ENCODE measurements around the gene KDM6A.

The KDM6A gene

GRCh38 chrX:44874420-44875184 lies 1.6 kb downstream of the KDM6A start:
- DNase-seq, result no peak
- Histone ChIP-seq H3K27ac (peak overlapping the region; percentile 87), H3K36me3 (replicated peaks) (no peaks in the 10 kb centered on the region), H3K4me3 (ENCODE audit: low read depth, low read length) (peak overlapping the region; percentile 87), H3K27me3 (replicated peaks) (no peaks in the 10 kb centered on the region)
- in situ Hi-C loops (cut with HindIII; ENCODE audit: low pct_ligation_motif_present, low sequenced_read_pairs), result no loop called here
- TF ChIP-seq CTCF (IDR thresholded peaks at IDR 0.05; ENCODE audit: low read depth, low read length, missing control alignments), result no peak

GRCh38 chrX:44875185-44875489 lies 2.1 kb downstream of the KDM6A start:
- no peak for DNase-seq
- Histone ChIP-seq H3K27ac (no peak overlapping the region), H3K4me3 (ENCODE audit: low read depth, low read length) (peak overlapping the region; percentile 87), H3K36me3 (replicated peaks) (no peaks in the 10 kb centered on the region), H3K27me3 (replicated peaks) (no peaks in the 10 kb centered on the region)
- TF ChIP-seq CTCF (IDR thresholded peaks at IDR 0.05; ENCODE audit: low read depth, low read length, missing control alignments), result no peak
- in situ Hi-C loops (cut with HindIII; ENCODE audit: low pct_ligation_motif_present, low sequenced_read_pairs), result no loop called here

GRCh38 chrX:44876086-44876485 lies 3.1 kb downstream of the KDM6A start:
- H3K27me3 ChIP-seq (replicated peaks), result no peaks in the 10 kb centered on the region
- H3K4me3 ChIP-seq (ENCODE audit: low read depth, low read length), result no peak overlapping the region
- no peaks in the 10 kb centered on the region for H3K36me3 ChIP-seq (replicated peaks)
- DNase-seq, result no peak
- in situ Hi-C loops (cut with HindIII; ENCODE audit: low pct_ligation_motif_present, low sequenced_read_pairs), result no loop called here
- TF ChIP-seq CTCF (IDR thresholded peaks at IDR 0.05; ENCODE audit: low read depth, low read length, missing control alignments), result no peak
- H3K27ac ChIP-seq, result no peak overlapping the region

- in situ Hi-C loops (cut with HindIII; ENCODE audit: low pct_ligation_motif_present, low sequenced_read_pairs), result no loop called here
- no peaks in the 10 kb centered on the region for H3K27me3 ChIP-seq (replicated peaks)
- no peak for TF ChIP-seq CTCF (IDR thresholded peaks at IDR 0.05; ENCODE audit: low read depth, low read length, missing control alignments)
- no peaks in the 10 kb centered on the region for H3K36me3 ChIP-seq (replicated peaks)
- no peak overlapping the region for H3K27ac ChIP-seq
- no peak for DNase-seq
- H3K4me3 ChIP-seq (ENCODE audit: low read depth, low read length), result no peak overlapping the region
Measured at GRCh38 chrX:44876767-44877166, 3.8 kb downstream of the KDM6A start.

- H3K4me3 ChIP-seq (ENCODE audit: low read depth, low read length), result no peak overlapping the region
- H3K27me3 ChIP-seq (replicated peaks), result no peaks in the 10 kb centered on the region
- in situ Hi-C loops (cut with HindIII; ENCODE audit: low pct_ligation_motif_present, low sequenced_read_pairs), result no loop called here
- H3K36me3 ChIP-seq (replicated peaks), result no peaks in the 10 kb centered on the region
- no peak for DNase-seq
- no peak for TF ChIP-seq CTCF (IDR thresholded peaks at IDR 0.05; ENCODE audit: low read depth, low read length, missing control alignments)
- H3K27ac ChIP-seq, result no peak overlapping the region
Measured at GRCh38 chrX:44878780-44879179, 5.8 kb downstream of the KDM6A start.

GRCh38 chrX:44881549-44881948 lies 8.6 kb downstream of the KDM6A start:
- H3K4me3 ChIP-seq (ENCODE audit: low read depth, low read length), result no peak overlapping the region

More at GRCh38 chrX:44881549-44881948, 8.6 kb downstream of the KDM6A start:
- in situ Hi-C loops (cut with HindIII; ENCODE audit: low pct_ligation_motif_present, low sequenced_read_pairs), result no loop called here
- Histone ChIP-seq H3K36me3 (replicated peaks) (no peaks in the 10 kb centered on the region), H3K27ac (no peak overlapping the region), H3K27me3 (replicated peaks) (no peaks in the 10 kb centered on the region)
- no peak for TF ChIP-seq CTCF (IDR thresholded peaks at IDR 0.05; ENCODE audit: low read depth, low read length, missing control alignments)
- no peak for DNase-seq

Measured in brain microvascular endothelial cell (primary cell).